ENCODE results near the gene CPHXL. TPM values are rescaled to one million over a fixed set of nuclear protein-coding genes. Genes with fewer than 3 reads are reported as not detected.

Gene CPHXL
- polyA plus RNA-seq, 1 donor from 2014 or later = not detected

DNA sequence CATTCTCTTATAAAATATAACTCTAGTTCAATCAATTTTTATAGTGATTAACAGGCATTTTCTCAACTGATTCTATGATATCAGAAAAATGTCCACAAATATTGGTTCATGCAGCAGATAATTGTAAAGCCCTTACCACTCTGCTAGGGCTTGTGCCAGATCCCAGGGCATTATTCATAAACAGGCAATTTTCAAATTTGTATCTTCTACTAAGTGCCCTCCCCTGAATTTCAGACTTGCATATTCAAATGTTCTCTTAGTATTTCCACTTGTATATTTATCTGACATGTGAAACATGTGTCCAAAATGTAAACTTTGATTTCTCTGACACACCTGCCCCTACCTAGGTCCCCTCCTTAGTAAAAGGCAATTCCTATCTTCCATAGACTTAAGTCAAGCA, 58.8 kb downstream of the CPHXL start:
- Histone ChIP-seq H3K9me2 (ENCODE audit: insufficient read depth, low read length) (no peaks in the 10 kb centered on the region), H2AFZ (ENCODE audit: low read depth, low read length) (no peak overlapping the region), H4K20me1 (ENCODE audit: insufficient read depth) (no peaks in the 10 kb centered on the region), H3K27ac (ENCODE audit: low read length) (no peak overlapping the region), H3K36me3 (ENCODE audit: insufficient read depth, low read length) (no peaks in the 10 kb centered on the region), H3K9ac (ENCODE audit: low read length) (no peak overlapping the region), H3K4me2 (ENCODE audit: low read length) (no peak overlapping the region), H3K79me2 (replicated peaks; ENCODE audit: insufficient read depth, low read length) (no peaks in the 10 kb centered on the region), H3F3A (ENCODE audit: insufficient read depth, low read length, poor library complexity, severe bottlenecking) (no peaks in the 10 kb centered on the region), H3K4me3 (ENCODE audit: low read length) (no peak overlapping the region), H3K9me3 (ENCODE audit: low read length) (no peaks in the 10 kb centered on the region), H3K27me3 (ENCODE audit: insufficient read depth, low read depth, low read length) (no peaks in the 10 kb centered on the region)
- TF ChIP-seq MXI1 (conservative IDR thresholded peaks at IDR 0.05; ENCODE audit: poor library complexity, severe bottlenecking) (no peak), RAD21 (conservative IDR thresholded peaks at IDR 0.05) (no peak), EZH2 (IDR thresholded peaks at IDR 0.05; ENCODE audit: borderline replicate concordance, insufficient read depth, low read length, poor library complexity, severe bottlenecking) (no peak), TAF1 (IDR thresholded peaks at IDR 0.05; ENCODE audit: low read depth) (no peak), SMC3 (conservative IDR thresholded peaks at IDR 0.05; ENCODE audit: poor library complexity) (no peak), POLR2AphosphoS5 (IDR thresholded peaks at IDR 0.05) (no peak), EP300 (conservative IDR thresholded peaks at IDR 0.05; ENCODE audit: poor library complexity, severe bottlenecking) (no peak)
- TF ChIP-seq, protein P1, sequence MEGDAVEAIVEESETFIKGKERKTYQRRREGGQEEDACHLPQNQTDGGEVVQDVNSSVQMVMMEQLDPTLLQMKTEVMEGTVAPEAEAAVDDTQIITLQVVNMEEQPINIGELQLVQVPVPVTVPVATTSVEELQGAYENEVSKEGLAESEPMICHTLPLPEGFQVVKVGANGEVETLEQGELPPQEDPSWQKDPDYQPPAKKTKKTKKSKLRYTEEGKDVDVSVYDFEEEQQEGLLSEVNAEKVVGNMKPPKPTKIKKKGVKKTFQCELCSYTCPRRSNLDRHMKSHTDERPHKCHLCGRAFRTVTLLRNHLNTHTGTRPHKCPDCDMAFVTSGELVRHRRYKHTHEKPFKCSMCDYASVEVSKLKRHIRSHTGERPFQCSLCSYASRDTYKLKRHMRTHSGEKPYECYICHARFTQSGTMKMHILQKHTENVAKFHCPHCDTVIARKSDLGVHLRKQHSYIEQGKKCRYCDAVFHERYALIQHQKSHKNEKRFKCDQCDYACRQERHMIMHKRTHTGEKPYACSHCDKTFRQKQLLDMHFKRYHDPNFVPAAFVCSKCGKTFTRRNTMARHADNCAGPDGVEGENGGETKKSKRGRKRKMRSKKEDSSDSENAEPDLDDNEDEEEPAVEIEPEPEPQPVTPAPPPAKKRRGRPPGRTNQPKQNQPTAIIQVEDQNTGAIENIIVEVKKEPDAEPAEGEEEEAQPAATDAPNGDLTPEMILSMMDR (IDR thresholded peaks at IDR 0.05; ENCODE audit: poor library complexity, severe bottlenecking) = no peak

Small RNA genes lying within 50 kb of the gene (small RNA-seq; reads per million reads assigned to genes)
- 0 reads per million in 3 experiments for gene RN7SL520P

Other genes with a start within 250 kb of the CPHXL start
- gene CHST6, start 231.0 kb downstream of the CPHXL start, polyA plus RNA-seq = 0.02 TPM in 1 of 2 replicates, not detected in the other
- gene CHST5, start 190.4 kb downstream of the CPHXL start, polyA plus RNA-seq = 0.84 and 2.7 TPM in 2 replicates
- gene TMEM231, start 170.2 kb downstream of the CPHXL start, polyA plus RNA-seq = 19.6 and 25.6 TPM in 2 replicates
- gene GABARAPL2, start 160.1 kb downstream of the CPHXL start, polyA plus RNA-seq = 299 and 344 TPM in 2 replicates
- 62.8 and 64.5 TPM in 2 replicates for gene ADAT1, start 103.2 kb downstream of the CPHXL start, polyA plus RNA-seq
- gene KARS1, start 78.8 kb downstream of the CPHXL start, polyA plus RNA-seq = 151 and 159 TPM in 2 replicates
- gene TERF2IP, start 78.7 kb downstream of the CPHXL start, polyA plus RNA-seq = 706 and 752 TPM in 2 replicates
- gene CPHXL2, start 49.5 kb downstream of the CPHXL start, polyA plus RNA-seq = not detected in 2 replicates
- not detected in 2 replicates for gene DUXB, start 25.0 kb downstream of the CPHXL start, polyA plus RNA-seq

Data from neural cell (in vitro differentiated cells).